ENCODE data around the gene METTL17. TPM values are rescaled to one million over a fixed set of nuclear protein-coding genes. Genes with fewer than 3 reads are reported as not detected.

Gene METTL17
- total and polyA plus RNA-seq, 2 of the 8 experiments (the other 6 are each of a cell fraction or from before 2014, with no cell fraction given): 73.8 to 138 TPM

DNA sequence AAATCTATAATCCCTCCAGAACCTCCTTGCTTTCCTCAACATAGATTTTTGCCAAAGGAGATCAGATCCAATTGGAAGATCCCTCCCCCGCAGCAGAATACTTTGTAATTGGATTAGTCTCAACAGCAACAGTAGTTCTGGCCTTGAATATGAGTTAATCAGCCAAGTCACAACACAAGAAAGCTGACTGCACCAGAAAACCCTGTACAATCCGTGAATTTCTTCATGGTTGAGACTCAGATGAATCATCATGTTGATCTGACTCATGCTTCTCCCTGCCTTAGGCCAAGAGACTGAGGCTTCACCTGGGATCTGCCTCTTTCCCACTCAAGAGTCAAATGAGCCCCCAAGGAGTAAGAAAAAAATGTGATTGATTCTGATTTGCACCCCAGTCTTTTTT lies 3.0 kb upstream of the METTL17 start:
- Histone ChIP-seq H4K91ac (replicated peaks; ENCODE audit: insufficient read length, low read length) (no peak overlapping the region), H3K23ac (ENCODE audit: insufficient read length) (no peak overlapping the region), H3K23me2 (ENCODE audit: low read depth, low read length) (peaks cover 4% of the 10 kb centered on the region; the same call in 1 of the 2 replicates), H3K79me2 (ENCODE audit: control insufficient read depth in 1 of 2, insufficient read depth in 2 of 2, low read length in 2 of 2) (peaks cover 0 to 18% of the 10 kb centered on the region in 2 experiments; a peak in 2 of 4 replicates), H3K79me1 (ENCODE audit: low read depth, low read length) (no peaks in the 10 kb centered on the region), H3K4me2 (ENCODE audit: insufficient read depth in 1 of 2, low read depth in 2 of 2, low read length in 2 of 2) (no peak overlapping the region), H3K18ac (ENCODE audit: extremely low read depth, low read length) (no peak overlapping the region), H3K4me1 (replicated peaks in 1 of 4; ENCODE audit: control insufficient read depth in 3 of 4, insufficient read depth in 4 of 4, low read length in 3 of 4) (peaks cover 2 to 4% (median 4%) of the 10 kb centered on the region in 4 experiments; a peak in 3 of 7 replicates), H3K36me3 (ENCODE audit: control insufficient read depth in 2 of 4, insufficient read depth in 4 of 4, low read length in 3 of 4) (peaks cover 0 to under 1% (median 0%) of the 10 kb centered on the region in 4 experiments; a peak in 2 of 8 replicates), H3K4ac (replicated peaks; ENCODE audit: insufficient read length, low read depth, low read length) (no peak overlapping the region), H2AK5ac (ENCODE audit: low read depth, low read length) (no peak overlapping the region), H3K14ac (ENCODE audit: insufficient read length) (no peak overlapping the region), H2AFZ (ENCODE audit: low read length) (no peak overlapping the region), H4K8ac (ENCODE audit: extremely low read depth, insufficient read depth, low read length) (no peak overlapping the region), H2BK15ac (ENCODE audit: low read length) (no peak overlapping the region), H2BK12ac (ENCODE audit: low read depth, low read length) (no peak overlapping the region), H2BK5ac (ENCODE audit: low read depth, low read length) (no peak overlapping the region), H3K4me3 (ENCODE audit: extremely low read depth in 1 of 4, insufficient read depth in 2 of 4, low read depth in 3 of 4, low read length in 4 of 4) (no peak overlapping the region), H4K20me1 (replicated peaks in 1 of 2; ENCODE audit: control insufficient read depth in 1 of 2, insufficient read depth in 2 of 2, low read length in 2 of 2) (peaks cover 0 to 3% of the 10 kb centered on the region in 2 experiments), H3K9ac (replicated peaks in 1 of 4; ENCODE audit: extremely low read depth in 1 of 4, low read depth in 3 of 4, low read length in 3 of 4) (no peak overlapping the region), H3K27me3 (replicated peaks in 1 of 4; ENCODE audit: control insufficient read depth in 3 of 4, extremely low read depth in 1 of 4, insufficient read depth in 3 of 4, low read length in 3 of 4) (no peaks in the 10 kb centered on the region; a peak in 1 of 7 replicates), H3K9me3 (ENCODE audit: insufficient read depth in 2 of 2, low read depth in 1 of 2, low read length in 1 of 2) (no peaks in the 10 kb centered on the region), H3K27ac (ENCODE audit: low read depth, low read length) (no peak overlapping the region), H4K5ac (ENCODE audit: insufficient read length, low read depth, low read length) (no peak overlapping the region), H3K56ac (replicated peaks; ENCODE audit: insufficient read length, low read depth, low read length) (no peak overlapping the region), H2BK20ac (ENCODE audit: low read length) (no peak overlapping the region), H2BK120ac (replicated peaks; ENCODE audit: low read depth, low read length) (no peak overlapping the region)
- FAIRE-seq: no peak
- CTCF ChIA-PET (ENCODE audit: partially characterized antibody): interaction anchor here (1.6 kb wide), 1 partner anchor 15 kb away, joined by 3 read pairs; no protein-coding TSS in a partner anchor
- POLR2A ChIA-PET (ENCODE audit: partially characterized antibody): no interaction called here
- WGBS, 2 experiments (ENCODE audit: extremely low coverage in 1 of 2, insufficient coverage in 1 of 2, insufficient read length in 1 of 2, insufficient replicate concordance in 2 of 2, low coverage in 1 of 2, low lambda C conversion rate in 2 of 2, missing lambda C conversion rate in 1 of 2): 73% methylated on average over 2 of the region's 2 CpGs; no CpG with 5 or more reads in 1 of the 2 experiments
- DNase-seq (ENCODE audit: low read depth in 1 of 2, low spot score in 2 of 2): no peak
- no peak for TF ChIP-seq SP1 (IDR thresholded peaks at IDR 0.05; ENCODE audit: low read depth, low read length)
- no peak for TF ChIP-seq CREB1 (IDR thresholded peaks at IDR 0.05)
- no peak for TF ChIP-seq FOSL1 (IDR thresholded peaks at IDR 0.05; ENCODE audit: insufficient read depth, low read depth, low read length)
- TF ChIP-seq SP2 (IDR thresholded peaks at IDR 0.05; ENCODE audit: low read length): no peak
- TF ChIP-seq, protein P1, sequence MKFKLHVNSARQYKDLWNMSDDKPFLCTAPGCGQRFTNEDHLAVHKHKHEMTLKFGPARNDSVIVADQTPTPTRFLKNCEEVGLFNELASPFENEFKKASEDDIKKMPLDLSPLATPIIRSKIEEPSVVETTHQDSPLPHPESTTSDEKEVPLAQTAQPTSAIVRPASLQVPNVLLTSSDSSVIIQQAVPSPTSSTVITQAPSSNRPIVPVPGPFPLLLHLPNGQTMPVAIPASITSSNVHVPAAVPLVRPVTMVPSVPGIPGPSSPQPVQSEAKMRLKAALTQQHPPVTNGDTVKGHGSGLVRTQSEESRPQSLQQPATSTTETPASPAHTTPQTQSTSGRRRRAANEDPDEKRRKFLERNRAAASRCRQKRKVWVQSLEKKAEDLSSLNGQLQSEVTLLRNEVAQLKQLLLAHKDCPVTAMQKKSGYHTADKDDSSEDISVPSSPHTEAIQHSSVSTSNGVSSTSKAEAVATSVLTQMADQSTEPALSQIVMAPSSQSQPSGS (IDR thresholded peaks at IDR 0.05; ENCODE audit: low read length): no peak
- TF ChIP-seq BACH1 (IDR thresholded peaks at IDR 0.05; ENCODE audit: low read length): no peak
- no peak for TF ChIP-seq SIN3A (conservative IDR thresholded peaks at IDR 0.05 in 1 of 2, IDR thresholded peaks at IDR 0.05 in 1 of 2; ENCODE audit: low read depth in 1 of 2, low read length in 2 of 2)
- TF ChIP-seq, protein P2, sequence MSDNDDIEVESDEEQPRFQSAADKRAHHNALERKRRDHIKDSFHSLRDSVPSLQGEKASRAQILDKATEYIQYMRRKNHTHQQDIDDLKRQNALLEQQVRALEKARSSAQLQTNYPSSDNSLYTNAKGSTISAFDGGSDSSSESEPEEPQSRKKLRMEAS (IDR thresholded peaks at IDR 0.05): no peak
- TF ChIP-seq EGR1 (IDR thresholded peaks at IDR 0.05; ENCODE audit: borderline replicate concordance, low read depth, low read length): no peak
- TF ChIP-seq, protein P3, sequence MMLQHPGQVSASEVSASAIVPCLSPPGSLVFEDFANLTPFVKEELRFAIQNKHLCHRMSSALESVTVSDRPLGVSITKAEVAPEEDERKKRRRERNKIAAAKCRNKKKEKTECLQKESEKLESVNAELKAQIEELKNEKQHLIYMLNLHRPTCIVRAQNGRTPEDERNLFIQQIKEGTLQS (IDR thresholded peaks at IDR 0.05; ENCODE audit: insufficient read depth, low read depth, low read length): no peak
- TF ChIP-seq CHD2 (IDR thresholded peaks at IDR 0.05; ENCODE audit: low read length): no peak
- TF ChIP-seq CTBP2 (IDR thresholded peaks at IDR 0.05; ENCODE audit: borderline replicate concordance, insufficient read depth, insufficient read length, low read length): no peak
